RWPE1 (cell line): ENCODE data around the gene GLI3.

ENCODE experiments used
- CTCF ChIA-PET: fragments of 350-600 bp; sonication (Branson Sonifier 250); formaldehyde crosslinking; extraction: SDS; loops from one replicate; lab custom pipeline; 2021; lab: Yijun Ruan, JAX
- POLR2A ChIA-PET: fragments of 400-600 bp; formaldehyde crosslinking; extraction: SDS; loops from one replicate; lab custom pipeline; 2020; ENCODE audit warnings: antibody characterized with exemption; ENCODE audit not compliant: low non-redundant PET; lab: Yijun Ruan, JAX
- DNase-seq: peaks from one replicate; pipeline ENCODE4 v3.0.0; 2012; ENCODE audit warnings: low spot score
- H3K27ac ChIP-seq: fragments of 450-650 bp; 2 replicates; pipeline ENCODE4 v1.5.1; 2017
- CTCF ChIP-seq: fragments of 450-650 bp; conservative IDR thresholded peaks from 2 replicates; pipeline ENCODE4 v1.5.1; 2017; ENCODE audit warnings: low read depth, mild to moderate bottlenecking

GLI3 gene

GRCh38 chr7:42219447-42219846 lies 17.6 kb downstream of the GLI3 start:
- H3K27ac ChIP-seq = peak overlapping the region; percentile 94
- CTCF ChIA-PET = interaction anchor here (0.7 to 1.0 kb wide), 3 partner anchors 8 to 59 kb away, joined by 3 read pairs; no protein-coding TSS in a partner anchor
- POLR2A ChIA-PET = interaction anchor here (0.7 kb wide), 1 partner anchor 13 kb away, joined by 3 read pairs; no protein-coding TSS in a partner anchor
- peak; percentile 77 for DNase-seq
- TF ChIP-seq CTCF = no peak

GRCh38 chr7:42218248-42218647 lies 18.8 kb downstream of the GLI3 start:
- DNase-seq = no peak
- no peak overlapping the region for H3K27ac ChIP-seq
- TF ChIP-seq CTCF = no peak
- ChIA-PET CTCF (interaction anchor here (0.7 kb wide), 1 partner anchor 24 kb away, joined by 4 read pairs; no protein-coding TSS in a partner anchor), POLR2A (interaction anchor here (0.6 kb wide), 1 partner anchor 168 kb away, joined by 3 read pairs; no protein-coding TSS in a partner anchor)

GRCh38 chr7:42217548-42217947 lies 19.5 kb downstream of the GLI3 start:
- no peak for TF ChIP-seq CTCF
- no peak overlapping the region for H3K27ac ChIP-seq
- DNase-seq = no peak
- ChIA-PET CTCF (interaction anchor here (0.7 kb wide), 1 partner anchor 25 kb away, joined by 4 read pairs; no protein-coding TSS in a partner anchor), POLR2A (interaction anchor here (0.6 kb wide), 1 partner anchor 168 kb away, joined by 3 read pairs; no protein-coding TSS in a partner anchor)

- no peak for DNase-seq
- no peak overlapping the region for H3K27ac ChIP-seq
- POLR2A ChIA-PET = no interaction called here
- no peak for TF ChIP-seq CTCF
- CTCF ChIA-PET = no interaction called here
Observed at GRCh38 chr7:42217053-42217452, 20.0 kb downstream of the GLI3 start.

- POLR2A ChIA-PET = no interaction called here
- no peak for TF ChIP-seq CTCF
- CTCF ChIA-PET = no interaction called here
- no peak for DNase-seq
- H3K27ac ChIP-seq = no peak overlapping the region
Observed at GRCh38 chr7:42214060-42214679, 22.8 kb downstream of the GLI3 start.

GRCh38 chr7:42213093-42213492 lies 23.9 kb downstream of the GLI3 start:
- no peak for DNase-seq
- POLR2A ChIA-PET = no interaction called here
- H3K27ac ChIP-seq = no peak overlapping the region
- TF ChIP-seq CTCF = no peak
- CTCF ChIA-PET = no interaction called here
